LNCaP clone FGC (cell line): ENCODE results near the gene PSMD9.

ENCODE experiments used
- DNase-seq: peaks from one replicate; pipeline ENCODE4 v3.0.0-alpha.2; 2011; ENCODE audit warnings: low read depth
- H3K4me3 ChIP-seq: 2 replicates; pipeline ENCODE4 v1.5.1; 2011; ENCODE audit warnings: mild to moderate bottlenecking, low read depth, low read length, control low read depth
- CTCF ChIP-seq: IDR thresholded peaks from 2 replicates; pipeline ENCODE4 v1.5.1; 2012; ENCODE audit warnings: mild to moderate bottlenecking; ENCODE audit not compliant: control insufficient read depth, insufficient read depth; ENCODE audit errors: extremely low read depth

The PSMD9 gene

DNA sequence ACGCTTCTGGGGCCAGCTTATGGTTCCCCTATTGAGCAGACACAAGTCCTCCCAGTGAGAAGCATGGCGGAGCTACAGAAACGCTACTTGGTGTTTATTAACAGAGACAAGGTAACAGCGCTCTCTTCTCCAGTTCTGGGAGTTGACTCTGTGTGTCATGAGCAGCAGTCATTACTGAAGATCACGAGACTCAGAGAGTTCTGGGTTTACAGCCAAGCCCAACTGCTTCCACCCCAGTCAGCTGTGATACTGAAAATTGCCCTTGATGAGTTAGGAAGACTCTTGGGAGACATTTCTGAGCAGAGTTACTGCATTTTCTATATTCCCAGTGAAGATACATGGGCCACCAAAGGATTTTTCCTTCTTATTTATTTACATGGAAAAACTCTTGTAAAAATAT lies 78.4 kb downstream of the PSMD9 start:
- TF ChIP-seq CTCF, result no peak
- DNase-seq, result no peak
- H3K4me3 ChIP-seq, result no peak overlapping the region
